Astrocyte (in vitro differentiated cells and primary cell): Measurements from ENCODE around the gene NTM.

Source experiments
- EZH2 ChIP-seq: IDR thresholded peaks from 2 replicates; pipeline ENCODE4 v1.6.1; 2012; ENCODE audit warnings: mild to moderate bottlenecking, low read length, inconsistent platforms; ENCODE audit not compliant: insufficient read depth
- TF ChIP-seq, protein P1 (sequence below): IDR thresholded peaks from 2 replicates; pipeline ENCODE4 v1.5.1; 2011; ENCODE audit warnings: low read depth, mild to moderate bottlenecking, inconsistent platforms, low read length, moderate library complexity; ENCODE audit not compliant: insufficient read depth

GRCh38 chr11:131888230-131888855, 517.9 kb downstream of the NTM start:
- TF ChIP-seq, protein P1, sequence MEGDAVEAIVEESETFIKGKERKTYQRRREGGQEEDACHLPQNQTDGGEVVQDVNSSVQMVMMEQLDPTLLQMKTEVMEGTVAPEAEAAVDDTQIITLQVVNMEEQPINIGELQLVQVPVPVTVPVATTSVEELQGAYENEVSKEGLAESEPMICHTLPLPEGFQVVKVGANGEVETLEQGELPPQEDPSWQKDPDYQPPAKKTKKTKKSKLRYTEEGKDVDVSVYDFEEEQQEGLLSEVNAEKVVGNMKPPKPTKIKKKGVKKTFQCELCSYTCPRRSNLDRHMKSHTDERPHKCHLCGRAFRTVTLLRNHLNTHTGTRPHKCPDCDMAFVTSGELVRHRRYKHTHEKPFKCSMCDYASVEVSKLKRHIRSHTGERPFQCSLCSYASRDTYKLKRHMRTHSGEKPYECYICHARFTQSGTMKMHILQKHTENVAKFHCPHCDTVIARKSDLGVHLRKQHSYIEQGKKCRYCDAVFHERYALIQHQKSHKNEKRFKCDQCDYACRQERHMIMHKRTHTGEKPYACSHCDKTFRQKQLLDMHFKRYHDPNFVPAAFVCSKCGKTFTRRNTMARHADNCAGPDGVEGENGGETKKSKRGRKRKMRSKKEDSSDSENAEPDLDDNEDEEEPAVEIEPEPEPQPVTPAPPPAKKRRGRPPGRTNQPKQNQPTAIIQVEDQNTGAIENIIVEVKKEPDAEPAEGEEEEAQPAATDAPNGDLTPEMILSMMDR: no peak
- no peak for TF ChIP-seq EZH2
